RCC 7860 (cell line): Measurements from ENCODE around the gene SENP1.

ENCODE experiments used
- DNase-seq: peaks from one replicate; pipeline ENCODE4 v3.0.0-alpha.2; 2015; ENCODE audit warnings: low spot score
- FAIRE-seq: peaks from 2 replicates; lab custom pipeline; 2012; peaks lifted over from hg19 to GRCh38; lab: Jason Lieb, UNC

The SENP1 gene

DNA sequence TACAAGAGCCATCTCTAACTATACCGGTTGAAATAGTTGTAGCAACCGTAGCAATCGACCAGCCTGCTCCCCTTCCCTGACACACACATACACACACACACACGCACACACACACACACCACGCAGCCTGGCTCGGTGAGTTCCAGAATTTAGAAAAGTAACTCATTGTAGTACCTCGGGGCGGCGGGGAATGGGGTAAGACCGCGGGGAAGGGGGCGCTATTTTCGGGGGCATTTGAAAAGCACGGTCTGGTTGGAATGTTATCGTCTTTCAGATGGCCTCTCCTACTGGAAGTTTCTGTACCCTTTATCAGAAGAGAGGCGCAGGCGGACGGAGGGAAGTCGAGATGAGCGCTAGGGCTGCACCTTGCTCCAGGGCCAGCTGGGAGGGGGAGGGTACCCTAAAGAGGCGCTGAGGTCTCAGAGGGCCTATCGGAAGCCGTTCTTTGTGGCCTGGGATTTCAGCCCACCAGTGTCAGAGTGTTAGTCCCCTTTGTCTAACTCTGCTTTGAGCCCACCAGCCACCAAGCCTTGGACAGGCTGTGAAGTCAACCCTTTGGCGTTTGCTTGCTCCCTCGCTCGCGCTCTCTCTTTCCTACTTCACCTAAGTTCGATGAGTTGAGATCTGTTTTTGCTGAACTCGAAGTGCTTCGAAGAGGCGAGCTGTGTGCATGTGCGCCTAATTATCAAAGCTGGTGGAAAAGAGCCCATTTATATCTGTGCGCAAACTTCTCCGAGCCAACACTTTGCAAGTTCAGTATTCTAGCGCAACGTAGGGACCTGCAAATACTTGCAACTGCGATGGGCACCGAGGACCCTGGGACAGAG, 102.4 kb downstream of the SENP1 start:
- FAIRE-seq = no peak
- no peak for DNase-seq

DNA sequence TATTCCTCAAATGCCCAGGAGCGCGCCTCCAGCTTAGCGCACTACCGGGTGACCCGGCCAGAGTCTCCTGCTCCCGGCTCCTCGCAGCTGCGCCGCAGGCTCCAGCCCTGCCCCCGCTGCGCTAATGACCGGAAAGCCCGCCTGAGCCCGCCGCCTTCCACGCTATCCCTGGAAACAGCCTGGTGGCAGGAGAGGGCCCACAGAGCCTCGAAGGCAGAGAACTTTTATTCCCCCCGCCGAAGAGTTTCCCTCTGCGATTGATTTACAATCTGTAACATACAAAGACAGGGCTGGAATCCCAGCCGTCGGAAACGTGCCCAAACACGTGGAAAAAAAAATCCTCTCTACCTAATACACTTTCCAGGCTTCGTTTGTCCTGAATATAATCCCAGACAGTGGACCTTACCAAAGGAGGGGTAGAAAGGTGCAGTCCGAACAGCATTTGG, 103.1 kb downstream of the SENP1 start:
- no peak for FAIRE-seq
- no peak for DNase-seq

DNA sequence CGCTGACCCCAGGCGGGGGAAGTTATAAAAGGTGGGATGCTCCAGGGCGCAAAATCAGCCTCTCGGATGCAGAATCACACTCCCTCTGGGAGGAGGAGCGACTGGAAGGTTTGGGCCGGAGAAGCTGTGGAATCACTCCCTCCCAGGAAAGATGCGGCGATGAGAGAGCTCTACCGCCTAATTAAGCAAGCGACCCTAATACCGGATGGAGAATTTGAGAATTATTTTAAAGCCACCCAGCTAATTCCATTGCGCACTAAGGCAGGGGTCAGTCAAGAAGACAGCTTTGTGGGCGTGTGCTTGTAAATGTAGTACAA, 103.5 kb downstream of the SENP1 start:
- DNase-seq (no peak), FAIRE-seq (no peak)

DNA sequence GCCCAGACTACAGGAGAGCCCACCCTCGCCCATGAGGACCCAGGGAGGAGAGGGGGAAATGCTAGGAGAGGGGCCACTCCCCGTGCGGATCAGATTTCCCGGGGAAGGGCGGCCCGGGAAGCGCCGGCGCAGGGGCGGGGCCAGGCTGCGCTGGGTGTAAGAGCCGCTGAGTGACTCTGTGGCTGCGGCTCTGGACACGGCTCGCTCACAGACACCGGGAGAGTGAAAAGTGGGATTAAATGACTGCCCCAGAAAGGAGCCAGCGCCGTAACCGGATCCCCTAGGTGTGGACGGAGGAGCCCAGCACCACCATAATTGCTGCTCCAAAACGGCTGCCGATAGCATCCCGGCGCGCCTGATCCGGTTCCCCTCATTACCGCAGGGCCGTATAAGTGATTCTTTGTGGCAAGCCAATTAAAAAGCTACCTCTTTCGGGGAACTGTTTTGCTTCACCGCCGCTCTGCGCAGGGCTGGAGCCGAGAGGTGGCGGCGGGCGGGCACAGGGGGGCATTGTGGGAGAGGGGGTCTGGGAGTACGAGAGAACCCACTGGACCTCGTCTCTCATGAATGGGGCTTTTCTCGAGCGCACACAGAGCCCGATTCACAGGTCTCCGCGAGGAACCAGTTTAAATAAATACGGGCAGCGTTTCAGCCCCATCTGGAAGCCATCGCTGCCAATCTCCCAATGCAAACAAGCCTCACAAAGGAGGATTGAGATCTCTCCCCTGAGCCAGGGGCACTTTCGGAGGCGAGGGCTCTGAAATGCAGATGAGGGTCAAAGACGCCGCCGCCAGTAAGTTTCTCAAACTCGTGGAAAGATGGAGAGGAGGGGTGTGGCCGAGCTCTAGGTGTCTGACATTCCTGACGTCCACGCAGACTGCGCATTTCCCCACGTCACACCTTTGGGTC, 104.1 kb downstream of the SENP1 start:
- FAIRE-seq = no peak

DNA sequence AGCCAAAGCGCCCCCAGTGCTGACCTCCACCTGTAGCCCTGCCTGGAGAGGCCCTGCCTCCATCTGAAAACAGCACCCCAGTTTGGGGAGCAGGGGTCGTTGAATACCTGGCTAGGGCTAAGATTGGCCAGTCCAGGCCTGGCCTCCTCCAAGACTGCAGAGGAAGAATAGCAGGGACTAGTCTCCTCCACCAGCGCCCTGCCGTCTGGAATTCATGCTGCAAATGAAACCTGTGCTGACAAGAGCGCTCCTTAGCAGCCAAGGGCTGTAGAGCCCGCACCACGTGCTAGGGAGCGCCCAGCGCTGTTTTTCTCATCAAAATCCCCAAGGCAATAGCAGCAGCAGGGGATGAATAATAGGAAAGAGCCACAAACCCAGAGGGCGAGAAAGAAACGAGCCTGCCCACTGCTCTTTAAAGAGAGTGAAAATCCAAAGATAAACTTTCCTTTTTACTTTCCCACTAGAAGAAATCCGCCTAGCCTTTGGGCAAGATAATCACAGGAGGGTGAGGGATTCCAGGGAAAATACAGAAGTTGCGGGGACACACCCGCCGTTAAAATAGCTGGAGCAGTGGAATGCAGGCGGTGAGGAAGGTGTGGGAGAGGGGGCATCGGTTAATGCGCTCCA, 104.9 kb downstream of the SENP1 start:
- FAIRE-seq (no peak), DNase-seq (no peak)

More for the DNA sequence above, 104.1 kb downstream of the SENP1 start:
- DNase-seq = no peak

DNA sequence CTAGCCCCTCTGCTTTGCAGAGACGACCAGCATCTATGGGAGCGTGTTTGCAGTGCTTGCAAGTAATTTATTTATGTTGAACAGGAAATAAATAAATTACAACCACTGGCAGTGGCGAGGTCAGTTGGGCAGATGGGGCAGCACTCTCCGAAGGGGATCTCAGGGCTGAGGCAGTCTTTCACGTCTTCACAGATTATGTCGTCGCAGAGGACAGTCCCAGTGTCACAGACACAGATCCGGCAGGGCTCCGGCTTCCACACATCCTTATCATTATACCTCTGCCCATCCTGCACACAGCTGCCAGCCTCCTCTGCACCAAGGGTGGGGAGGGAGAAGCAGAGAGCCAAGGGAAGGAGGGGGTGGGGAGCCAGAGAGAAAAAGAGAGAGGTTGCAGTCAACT, 106.1 kb downstream of the SENP1 start:
- no peak for DNase-seq
- FAIRE-seq = no peak

DNA sequence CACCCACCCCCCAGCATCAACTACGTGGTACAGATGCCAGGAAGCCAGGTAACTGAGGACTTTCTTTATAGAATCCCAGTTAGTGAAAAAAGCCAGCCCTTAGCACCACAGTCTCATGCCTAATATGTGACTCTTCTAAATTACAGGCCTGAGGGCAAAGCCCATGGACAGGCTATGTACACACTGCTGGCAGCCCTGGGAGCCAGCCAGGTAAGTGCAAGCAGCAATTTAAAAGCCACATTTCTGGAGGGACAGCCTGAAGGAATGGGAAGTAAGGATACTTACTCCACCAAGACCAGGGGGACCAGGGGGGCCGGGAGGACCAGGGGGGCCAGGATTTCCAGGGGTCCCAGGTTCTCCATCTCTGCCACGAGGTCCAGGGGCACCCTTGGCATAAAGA, 108.6 kb downstream of the SENP1 start:
- DNase-seq = no peak
- no peak for FAIRE-seq

DNA sequence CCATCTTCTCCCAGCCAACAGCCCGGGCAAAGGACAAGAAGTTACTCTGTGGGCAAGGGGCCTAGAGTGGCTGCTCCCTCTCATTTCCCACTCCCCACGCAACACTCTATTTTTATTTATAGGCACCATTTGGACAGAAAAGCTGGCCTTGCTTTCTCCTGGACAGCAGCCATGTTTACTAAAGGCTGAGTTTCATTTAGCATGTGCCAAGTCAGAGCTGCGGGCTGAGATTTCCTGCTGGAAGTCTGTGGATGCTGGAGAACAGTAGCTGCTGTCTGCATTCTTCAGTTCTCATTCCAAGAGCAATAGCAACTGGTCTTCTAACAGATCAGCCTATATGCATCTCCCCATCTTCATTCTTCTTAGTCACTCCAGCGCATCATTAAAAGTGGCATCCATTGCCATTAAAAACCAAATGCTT, 109.9 kb downstream of the SENP1 start:
- FAIRE-seq = no peak
- DNase-seq = no peak

DNA sequence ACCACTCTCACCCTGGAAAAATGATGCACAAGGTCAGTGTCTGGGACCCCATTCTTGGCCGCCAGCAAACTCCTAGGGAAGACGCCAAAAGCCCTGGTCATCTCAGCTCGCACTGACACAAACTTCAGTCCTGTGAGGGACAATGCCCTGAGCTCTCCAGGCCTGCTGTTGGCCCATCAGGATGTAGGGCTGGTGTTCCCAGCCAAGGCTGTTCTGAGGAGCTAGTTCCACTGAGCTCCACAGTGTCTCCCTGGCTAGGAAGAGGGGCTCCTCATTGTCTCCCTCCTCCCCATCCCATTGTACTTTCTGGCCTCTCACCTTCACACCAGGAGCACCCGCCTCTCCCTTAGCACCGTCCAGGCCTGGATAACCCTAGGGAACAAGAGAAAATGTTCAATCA, 112.4 kb downstream of the SENP1 start:
- FAIRE-seq = no peak
- no peak for DNase-seq
